ENCODE data around the gene USH2A.

DNA sequence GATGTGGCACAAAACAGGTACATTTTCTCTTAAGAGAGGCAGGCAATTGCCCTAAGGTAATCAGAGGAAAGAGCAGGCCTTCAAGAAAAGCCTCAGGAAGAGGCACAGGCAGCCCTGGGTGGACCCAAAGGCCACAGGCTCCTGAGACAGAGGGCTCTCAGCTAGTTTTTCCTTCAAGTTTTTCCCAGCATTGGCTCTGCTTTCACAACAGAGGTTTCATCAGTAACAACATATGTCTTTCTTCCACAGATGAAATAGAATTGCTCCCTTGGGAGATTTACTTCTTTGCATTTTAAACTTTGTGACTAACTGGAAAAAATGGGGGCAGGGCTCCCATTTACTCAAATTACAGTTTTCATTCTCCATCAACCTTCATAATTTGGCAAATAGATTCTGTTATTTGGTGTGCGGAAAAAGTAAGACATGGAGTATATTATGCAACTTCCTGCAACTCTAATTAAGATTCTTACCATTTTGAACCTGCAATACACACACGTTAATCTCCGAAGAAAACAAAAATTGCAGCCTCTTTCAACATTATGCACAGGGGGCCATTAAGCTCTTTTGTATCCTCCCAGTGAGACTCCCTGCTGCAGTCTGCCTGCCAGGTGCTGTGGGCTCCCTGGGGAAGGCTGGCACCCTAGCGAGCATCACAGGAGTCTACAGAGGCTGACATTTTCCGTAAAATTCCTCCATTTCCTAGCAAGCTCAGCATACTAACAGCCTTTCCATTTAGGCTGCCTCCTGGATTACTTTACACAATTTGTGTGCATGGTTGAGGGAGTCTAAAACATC lies 282.3 kb downstream of the USH2A start:
- TF ChIP-seq, protein P1, sequence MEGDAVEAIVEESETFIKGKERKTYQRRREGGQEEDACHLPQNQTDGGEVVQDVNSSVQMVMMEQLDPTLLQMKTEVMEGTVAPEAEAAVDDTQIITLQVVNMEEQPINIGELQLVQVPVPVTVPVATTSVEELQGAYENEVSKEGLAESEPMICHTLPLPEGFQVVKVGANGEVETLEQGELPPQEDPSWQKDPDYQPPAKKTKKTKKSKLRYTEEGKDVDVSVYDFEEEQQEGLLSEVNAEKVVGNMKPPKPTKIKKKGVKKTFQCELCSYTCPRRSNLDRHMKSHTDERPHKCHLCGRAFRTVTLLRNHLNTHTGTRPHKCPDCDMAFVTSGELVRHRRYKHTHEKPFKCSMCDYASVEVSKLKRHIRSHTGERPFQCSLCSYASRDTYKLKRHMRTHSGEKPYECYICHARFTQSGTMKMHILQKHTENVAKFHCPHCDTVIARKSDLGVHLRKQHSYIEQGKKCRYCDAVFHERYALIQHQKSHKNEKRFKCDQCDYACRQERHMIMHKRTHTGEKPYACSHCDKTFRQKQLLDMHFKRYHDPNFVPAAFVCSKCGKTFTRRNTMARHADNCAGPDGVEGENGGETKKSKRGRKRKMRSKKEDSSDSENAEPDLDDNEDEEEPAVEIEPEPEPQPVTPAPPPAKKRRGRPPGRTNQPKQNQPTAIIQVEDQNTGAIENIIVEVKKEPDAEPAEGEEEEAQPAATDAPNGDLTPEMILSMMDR (IDR thresholded peaks at IDR 0.05; ENCODE audit: borderline replicate concordance, extremely low read depth, low read length, poor library complexity, severe bottlenecking): no peak
- no peak for TF ChIP-seq EZH2 (IDR thresholded peaks at IDR 0.05; ENCODE audit: borderline replicate concordance, low read depth, low read length, severe bottlenecking)

Data from DND-41 (cell line).